GM12864 (cell line): Measurements from ENCODE around the gene EEA1.
A peak's percentile ranks its signal among the peaks of the same experiment; 100 is the strongest.

Source experiments
- DNase-seq: peaks from one replicate; pipeline ENCODE4 v3.0.0-alpha.2; 2011; ENCODE audit warnings: low read depth
- H3K4me3 ChIP-seq: 2 replicates; pipeline ENCODE4 v1.5.1; 2011; ENCODE audit warnings: mild to moderate bottlenecking, low read depth, low read length, control low read depth
- CTCF ChIP-seq: IDR thresholded peaks from 2 replicates; pipeline ENCODE4 v1.5.1; 2011; ENCODE audit warnings: low read depth, mild to moderate bottlenecking, moderate library complexity, low read length, control low read depth, inconsistent platforms; ENCODE audit errors: missing control alignments

EEA1 gene

GRCh38 chr12:92950011-92950410, 20.9 kb upstream of the EEA1 start:
- no peak for TF ChIP-seq CTCF
- H3K4me3 ChIP-seq = no peak overlapping the region
- no peak for DNase-seq

DNA sequence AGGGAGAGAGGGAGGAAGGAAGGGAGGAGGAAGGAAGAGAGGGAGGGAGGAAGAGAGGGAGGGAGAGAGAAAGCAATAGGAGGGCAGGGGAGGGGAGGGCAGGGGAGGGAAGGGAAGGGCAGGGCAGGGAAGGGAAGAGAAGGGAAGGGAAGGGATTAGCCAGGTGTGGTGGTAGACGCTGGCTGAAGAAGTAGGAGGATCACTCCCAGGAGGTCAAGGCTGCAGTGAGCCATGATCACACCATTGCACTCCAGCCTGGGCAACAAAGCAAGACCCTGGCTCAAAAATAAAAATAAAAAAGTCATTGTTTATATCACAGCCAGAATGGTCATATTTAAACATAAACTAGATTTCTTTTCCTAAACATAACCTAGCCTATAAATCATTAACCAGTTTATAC, 20.4 kb upstream of the EEA1 start:
- H3K4me3 ChIP-seq = no peak overlapping the region
- no peak for DNase-seq
- TF ChIP-seq CTCF = no peak

GRCh38 chr12:92947589-92948215, 18.6 kb upstream of the EEA1 start:
- no peak for DNase-seq
- H3K4me3 ChIP-seq = no peak overlapping the region
- TF ChIP-seq CTCF = no peak

GRCh38 chr12:92945659-92946220, 16.6 kb upstream of the EEA1 start:
- H3K4me3 ChIP-seq = no peak overlapping the region
- TF ChIP-seq CTCF = no peak
- no peak for DNase-seq

DNA sequence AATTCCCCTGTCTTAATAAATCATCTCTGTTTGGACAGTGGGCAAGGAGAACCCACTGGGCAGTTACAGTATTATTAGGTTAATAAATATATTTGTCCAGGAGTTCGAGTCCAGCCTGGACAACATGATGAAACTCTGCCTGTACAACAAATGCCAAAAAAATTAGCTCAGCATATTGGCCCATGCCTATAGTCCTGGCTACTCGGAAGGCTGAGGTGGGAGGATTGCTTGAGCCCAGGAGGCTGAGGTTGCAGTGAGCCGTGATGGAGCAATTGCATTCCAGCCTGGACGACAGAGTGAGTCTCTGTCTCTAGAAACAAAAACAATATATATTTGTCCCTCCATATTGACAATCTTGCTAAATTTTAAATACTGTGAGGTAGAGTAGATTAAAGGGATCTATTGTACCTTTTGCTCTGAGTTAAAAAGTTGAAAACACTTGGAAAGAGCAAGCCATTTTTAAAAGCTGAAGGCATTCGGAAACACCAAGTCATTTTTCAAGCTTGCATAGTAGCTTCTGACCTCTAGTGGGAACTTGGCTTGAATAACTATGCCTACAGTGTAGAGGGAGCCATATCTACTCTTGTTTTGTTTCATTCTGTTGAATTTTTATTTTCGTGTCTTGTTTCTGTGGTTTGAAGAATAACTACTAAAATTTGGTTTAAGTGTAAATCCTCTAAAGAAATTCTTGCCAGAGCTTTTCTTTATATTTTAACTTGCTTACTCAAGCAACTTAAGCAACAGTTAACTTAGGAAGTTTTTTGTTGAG, 14.6 kb upstream of the EEA1 start:
- peak; percentile 37 for TF ChIP-seq CTCF
- peak; percentile 27 for DNase-seq
- no peak overlapping the region for H3K4me3 ChIP-seq

DNA sequence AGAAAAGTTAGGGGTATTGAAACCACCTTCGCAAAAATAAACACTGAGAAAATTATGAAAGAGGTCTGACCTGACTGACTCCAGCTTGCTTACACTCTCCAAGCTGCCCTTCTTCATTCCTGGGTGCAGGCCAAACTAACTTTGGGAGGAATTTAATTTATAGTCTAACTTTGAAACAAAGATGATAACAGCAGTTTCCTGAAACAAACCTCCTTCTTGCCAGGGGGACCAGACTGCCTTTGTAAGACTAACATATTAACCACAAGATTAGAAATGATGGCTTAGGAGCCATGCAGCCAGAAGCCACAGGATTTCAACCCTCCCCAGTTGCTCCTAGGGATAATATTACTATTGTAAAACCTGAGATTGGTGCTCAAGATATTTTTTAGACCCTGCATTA, 13.8 kb upstream of the EEA1 start:
- no peak for DNase-seq
- no peak overlapping the region for H3K4me3 ChIP-seq
- no peak for TF ChIP-seq CTCF
